HG02885 (cell line): ENCODE data around the gene CYP4A22.

ENCODE experiments used
- ATAC-seq: cut with Tn5 transposase; IDR thresholded peaks from one replicate; pipeline ENCODE4 v1.9.1; 2021; ENCODE audit warnings: mild to moderate bottlenecking; ENCODE audit not compliant: unreplicated experiment, poor library complexity

The CYP4A22 gene

DNA sequence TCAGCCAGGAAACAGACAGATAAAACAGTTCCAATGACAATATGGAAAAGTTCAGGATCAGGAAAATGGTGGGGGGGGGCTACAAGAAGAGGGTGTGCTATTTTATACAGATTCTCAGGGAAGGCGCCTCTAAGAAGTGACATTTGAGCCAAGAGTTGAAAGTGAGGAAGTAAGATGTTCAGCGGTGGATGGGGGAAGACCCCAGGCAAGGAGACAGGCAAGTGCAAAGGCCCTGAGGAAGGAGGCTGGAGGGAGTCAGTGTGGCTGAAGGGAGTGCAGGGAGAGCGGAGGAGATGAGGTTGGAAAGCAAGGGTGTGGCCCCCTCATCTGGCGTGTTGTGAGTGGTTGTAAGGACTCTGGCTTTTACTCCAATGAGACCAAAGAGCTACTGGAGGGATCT lies 61.0 kb downstream of the CYP4A22 start:
- no peak for ATAC-seq
